GM10266 (cell line): ENCODE results near the gene SLC12A8.

Source experiments
- DNase-seq: peaks from one replicate; pipeline ENCODE4 v3.0.0; 2012; ENCODE audit errors: extremely low spot score
- CTCF ChIP-seq: IDR thresholded peaks from 2 replicates; pipeline ENCODE4 v1.5.1; 2012; ENCODE audit warnings: mild to moderate bottlenecking, low read depth; ENCODE audit not compliant: control insufficient read depth, insufficient read depth; ENCODE audit errors: missing control alignments

Gene SLC12A8

DNA sequence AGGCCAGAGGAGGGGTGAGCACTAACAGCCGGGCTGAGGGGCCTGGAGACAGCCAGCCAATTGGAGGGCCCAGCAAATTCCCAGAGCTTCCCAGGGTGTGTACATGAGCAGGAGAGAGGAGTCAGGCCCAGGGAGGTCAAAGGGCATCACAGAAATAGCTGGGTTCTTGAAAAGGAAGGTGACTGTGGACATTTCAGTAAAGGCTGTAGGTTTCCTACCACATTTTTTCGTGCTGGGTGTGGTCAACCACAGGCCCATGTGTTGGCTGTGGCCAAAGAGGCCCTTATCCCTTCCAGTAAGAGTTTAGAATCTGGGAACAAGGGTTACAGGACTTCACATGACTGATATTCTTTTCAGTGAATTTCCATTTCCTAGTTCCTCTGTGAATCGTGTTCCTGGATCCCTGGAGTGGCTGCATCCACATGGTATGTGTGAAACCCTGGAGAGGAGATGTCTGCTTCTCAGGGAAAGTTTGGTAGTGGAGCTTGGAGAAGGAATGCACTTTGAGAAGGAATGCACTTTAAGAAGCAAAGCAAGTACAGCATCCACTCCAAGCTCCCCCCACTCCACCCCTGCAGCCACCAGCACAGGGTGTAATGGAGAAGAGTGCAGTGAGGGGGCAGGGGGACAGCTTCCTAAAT, 83.6 kb downstream of the SLC12A8 start:
- no peak for TF ChIP-seq CTCF
- no peak for DNase-seq

GRCh38 chr3:125126323-125126722, 86.2 kb downstream of the SLC12A8 start:
- no peak for DNase-seq
- no peak for TF ChIP-seq CTCF

- no peak for TF ChIP-seq CTCF
- DNase-seq, result no peak
Measured at GRCh38 chr3:125125821-125126245, 86.7 kb downstream of the SLC12A8 start.

- TF ChIP-seq CTCF, result no peak
- DNase-seq, result no peak
Measured at GRCh38 chr3:125123451-125124305, 88.9 kb downstream of the SLC12A8 start.

DNA sequence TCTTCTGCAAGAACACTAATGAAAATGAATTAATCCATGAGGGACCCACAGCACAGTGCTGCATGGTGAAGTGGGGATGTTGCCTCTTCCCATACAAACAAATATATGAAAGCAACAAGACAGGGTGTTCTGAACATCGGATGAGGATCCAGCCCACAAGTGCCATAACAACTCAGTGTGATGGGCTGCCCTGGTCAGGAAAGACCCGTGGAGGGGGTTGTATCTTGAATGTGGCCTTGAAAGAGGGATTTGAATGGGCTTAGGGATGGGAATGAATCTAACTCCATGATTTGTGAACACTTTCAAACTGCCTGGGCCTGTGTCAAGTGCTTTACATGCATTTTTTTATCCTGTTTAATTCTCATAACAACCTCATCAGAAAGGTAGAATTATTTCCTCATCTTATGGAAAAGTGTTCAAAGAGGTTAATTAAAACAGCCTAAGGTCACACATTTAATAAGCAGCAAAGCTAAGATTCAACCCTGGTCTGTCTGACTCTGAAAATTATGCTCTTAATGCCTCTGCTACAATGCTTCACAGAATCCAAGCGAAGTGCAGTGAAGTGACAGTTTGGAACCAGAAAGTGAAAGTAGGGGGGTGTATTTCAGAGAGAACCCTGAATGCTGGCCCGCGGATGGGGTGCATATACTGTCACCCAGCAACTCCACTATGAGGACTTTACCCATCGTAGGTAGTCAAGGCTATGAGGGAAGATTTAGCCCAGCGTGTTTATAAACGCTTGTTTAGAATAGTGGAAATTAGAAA, 91.1 kb downstream of the SLC12A8 start:
- TF ChIP-seq CTCF, result no peak
- DNase-seq, result peak; percentile 52

DNA sequence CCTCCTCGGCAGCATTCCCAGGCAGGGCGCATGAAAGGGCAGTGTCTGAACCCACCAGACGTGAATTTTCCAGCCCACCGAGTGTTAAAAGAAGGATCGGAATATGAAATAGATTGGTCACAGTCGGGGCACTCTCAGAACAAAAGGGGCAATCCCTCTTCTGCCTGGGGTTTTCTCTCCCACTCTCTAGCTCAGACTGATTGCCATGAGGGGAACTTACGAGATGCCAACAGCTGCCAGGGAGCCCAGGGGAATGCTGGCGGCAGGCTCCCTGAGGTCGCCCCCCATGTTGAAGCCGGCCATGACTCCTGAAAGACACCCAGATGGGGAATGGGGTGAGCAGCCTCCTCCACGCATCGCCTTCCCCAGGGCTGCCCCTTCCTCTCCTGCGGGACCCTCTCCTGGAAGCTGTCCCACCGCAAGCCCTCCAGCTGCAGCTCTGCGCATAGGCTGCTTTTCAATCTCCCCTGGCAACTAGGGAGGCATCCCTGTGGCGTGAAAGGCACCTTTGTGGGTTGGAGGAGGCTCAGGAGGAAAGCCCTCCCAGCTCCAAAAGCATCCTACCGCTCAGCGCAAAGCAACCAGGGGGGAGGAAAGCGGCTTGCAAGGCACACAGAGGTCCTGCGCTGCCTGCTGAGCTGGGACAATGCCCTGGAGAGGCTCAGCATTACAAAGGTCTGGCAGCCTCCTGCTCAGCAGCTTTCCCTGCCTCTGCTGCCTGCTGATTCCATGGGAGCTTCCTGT, 92.0 kb downstream of the SLC12A8 start:
- TF ChIP-seq CTCF, result no peak
- DNase-seq, result no peak
